Breast epithelium (tissue), 4 donors: ENCODE results near the gene VLDLR. TPM values are rescaled to one million over a fixed set of nuclear protein-coding genes. Genes with fewer than 3 reads are reported as not detected.

ENCODE experiments used
- DNase-seq, 2 donors: peaks; one replicate each; pipeline ENCODE4 v3.0.0-alpha.2; 2019; ENCODE audit warnings: low spot score in 2 of 2
- H3K27ac ChIP-seq, 2 donors: fragments of 200-600 bp; sonication (generic) in 1 of 2; one replicate each; pipeline ENCODE4 v1.5.1; 2016 to 2019; ENCODE audit warnings: mild to moderate bottlenecking in 1 of 2
- H3K27me3 ChIP-seq, 2 donors: fragments of 200-600 bp; sonication (generic) in 1 of 2; one replicate each; pipeline versions ENCODE4 v1.5.1 to v1.6.0; 2017 to 2019; ENCODE audit warnings: control low read depth in 1 of 2, mild to moderate bottlenecking in 1 of 2
- H3K36me3 ChIP-seq: fragments of 200-600 bp; one replicate; pipeline ENCODE4 v1.5.1; 2019
- H3K4me1 ChIP-seq, 2 donors: fragments of 200-600 bp; sonication (generic); one replicate each; pipeline ENCODE4 v1.5.1; 2016 to 2019; ENCODE audit warnings: control low read depth in 1 of 2
- H3K4me3 ChIP-seq, 3 donors: fragments of 200-600 bp; sonication (generic); 1 replicate in 2 of 3; 2 replicates in 1 of 3; pipeline ENCODE4 v1.5.1; 2016 to 2019; ENCODE audit warnings: mild to moderate bottlenecking in 3 of 3, moderate library complexity in 2 of 3
- H3K9me3 ChIP-seq, 2 donors: fragments of 200-600 bp; sonication (generic) in 1 of 2; one replicate each; pipeline ENCODE4 v1.5.1; 2016 to 2019; ENCODE audit warnings: control low read depth in 1 of 2
- CTCF ChIP-seq, 3 donors: fragments of 450-650 bp; IDR thresholded peaks; one replicate each; pipeline ENCODE4 v1.5.1; 2016 to 2017; ENCODE audit warnings: antibody characterized with exemption in 3 of 3, mild to moderate bottlenecking in 3 of 3, moderate library complexity in 3 of 3
- POLR2A ChIP-seq: fragments of 450-650 bp; IDR thresholded peaks from one replicate; pipeline ENCODE4 v1.6.1; 2016; ENCODE audit warnings: antibody characterized with exemption, mild to moderate bottlenecking, moderate library complexity
- POLR2AphosphoS5 ChIP-seq, 3 donors: sonication (generic); formaldehyde crosslinking; IDR thresholded peaks; one replicate each; pipeline ENCODE4 v1.6.1; 2017; ENCODE audit warnings: antibody characterized with exemption in 3 of 3
- intact Hi-C: fragments of 100-400 bp; cut with DNase I; formaldehyde crosslinking; loops from one replicate; pipeline ENCODE4 v1.15.1; 2023; ENCODE audit warnings: low total_unique reads
- total RNA-seq, 3 donors: library from RNA; depleted of rRNA; stranded (reverse); fragments of >200 nt; gene quantifications; one replicate each; pipeline ENCODE4 v1.1.0, GENCODE V29; 2016

The VLDLR gene
- total RNA-seq, 3 donors from 2014 or later: 6.7 to 11.7 (median 7.5) TPM

DNA sequence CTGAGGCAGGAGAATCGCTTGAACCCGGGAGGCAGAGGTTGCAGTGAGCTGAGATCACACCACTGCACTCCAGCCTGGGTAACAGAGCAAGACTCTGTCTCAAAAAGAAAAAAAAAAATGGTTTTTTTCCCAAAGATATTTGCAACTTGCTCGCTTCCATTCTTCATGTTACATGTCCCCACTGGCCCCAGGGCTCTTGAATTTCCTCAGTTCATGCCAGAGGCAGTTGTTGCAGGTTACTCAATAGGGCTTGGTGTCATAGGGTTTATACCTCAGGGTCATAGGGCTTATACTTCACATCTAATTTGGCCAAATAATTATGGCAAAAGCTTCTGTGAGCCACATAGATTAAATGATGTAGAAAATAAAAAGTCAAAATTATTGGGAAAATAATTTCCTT lies 51.6 kb downstream of the VLDLR start:
- DNase-seq: no peak
- H3K36me3 ChIP-seq: no peaks in the 10 kb centered on the region
- H3K4me1 ChIP-seq: no peaks in the 10 kb centered on the region
- intact Hi-C loops: no loop called here
- H3K4me3 ChIP-seq: no peak overlapping the region
- H3K27me3 ChIP-seq: no peaks in the 10 kb centered on the region
- H3K27ac ChIP-seq: no peak overlapping the region
- H3K9me3 ChIP-seq: no peaks in the 10 kb centered on the region
- TF ChIP-seq POLR2AphosphoS5 (IDR thresholded peaks at IDR 0.05) (no peak), CTCF (IDR thresholded peaks at IDR 0.05) (no peak), POLR2A (no peak)

GRCh38 chr9:2674141-2674824 lies 52.7 kb downstream of the VLDLR start:
- H3K27me3 ChIP-seq: no peaks in the 10 kb centered on the region
- TF ChIP-seq POLR2A: no peak
- TF ChIP-seq POLR2AphosphoS5 (IDR thresholded peaks at IDR 0.05): no peak
- no peak for TF ChIP-seq CTCF (IDR thresholded peaks at IDR 0.05)
- no peak overlapping the region for H3K4me3 ChIP-seq
- no peaks in the 10 kb centered on the region for H3K4me1 ChIP-seq
- H3K9me3 ChIP-seq: no peaks in the 10 kb centered on the region
- H3K27ac ChIP-seq: no peak overlapping the region
- intact Hi-C loops: no loop called here
- DNase-seq: no peak
- no peaks in the 10 kb centered on the region for H3K36me3 ChIP-seq

GRCh38 chr9:2675834-2676233 lies 54.2 kb downstream of the VLDLR start:
- Histone ChIP-seq H3K4me3 (no peak overlapping the region), H3K27ac (no peak overlapping the region), H3K36me3 (no peaks in the 10 kb centered on the region), H3K27me3 (no peaks in the 10 kb centered on the region), H3K9me3 (no peaks in the 10 kb centered on the region), H3K4me1 (no peaks in the 10 kb centered on the region)
- intact Hi-C loops: no loop called here
- TF ChIP-seq CTCF (IDR thresholded peaks at IDR 0.05) (no peak), POLR2A (no peak)
- DNase-seq: no peak

DNA sequence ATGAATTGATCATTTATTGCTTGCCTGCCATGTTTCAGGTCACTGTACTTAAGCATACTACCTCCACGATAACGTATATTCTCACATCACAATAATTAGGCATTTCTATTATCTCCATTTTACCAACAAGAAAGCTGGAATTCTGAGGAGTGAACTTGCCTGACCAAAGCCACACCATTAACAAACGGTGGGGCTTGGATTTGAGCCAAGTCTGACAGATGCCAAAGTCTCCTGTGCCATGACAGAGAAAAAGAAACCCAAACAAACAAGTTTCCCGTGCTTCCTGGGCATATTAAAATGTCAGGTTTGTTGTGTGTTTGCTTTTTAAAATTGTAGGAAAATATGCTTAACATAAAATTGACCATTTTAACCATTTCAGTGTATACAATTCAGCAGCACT lies 54.9 kb downstream of the VLDLR start:
- no peak for TF ChIP-seq POLR2AphosphoS5 (IDR thresholded peaks at IDR 0.05)
- TF ChIP-seq POLR2A: no peak
- no peak for TF ChIP-seq CTCF (IDR thresholded peaks at IDR 0.05)
- H3K9me3 ChIP-seq: no peaks in the 10 kb centered on the region
- no peak overlapping the region for H3K27ac ChIP-seq
- no peaks in the 10 kb centered on the region for H3K27me3 ChIP-seq
- no peak for DNase-seq
- H3K4me3 ChIP-seq: no peak overlapping the region
- H3K36me3 ChIP-seq: no peaks in the 10 kb centered on the region
- intact Hi-C loops: no loop called here
- H3K4me1 ChIP-seq: no peaks in the 10 kb centered on the region

- Histone ChIP-seq H3K27me3 (no peaks in the 10 kb centered on the region), H3K36me3 (no peaks in the 10 kb centered on the region), H3K4me3 (no peak overlapping the region), H3K27ac (no peak overlapping the region), H3K4me1 (no peaks in the 10 kb centered on the region), H3K9me3 (no peaks in the 10 kb centered on the region)
- no peak for DNase-seq
- TF ChIP-seq POLR2AphosphoS5 (IDR thresholded peaks at IDR 0.05) (no peak), POLR2A (no peak), CTCF (IDR thresholded peaks at IDR 0.05) (no peak)
- intact Hi-C loops: no loop called here
These were observed 56.6 kb downstream of the VLDLR start for GRCh38 chr9:2677915-2678889.
